OCI-M2 (cell line): ENCODE data around the gene CMTM4.
"Not testable (repeated sequence)": the region's sequence is repeated elsewhere in the genome, so short reads cannot be mapped to it uniquely, and the experiment has no call there.

ENCODE experiments used
- DNase-seq: peaks from one replicate; lab custom pipeline; 2025; ENCODE audit not compliant: unreplicated experiment; lab: John Stamatoyannopoulos, UW

The CMTM4 gene

GRCh38 chr16:66596986-66597848 is 99.3 kb downstream of the CMTM4 start:
- DNase-seq, result no peak

DNA sequence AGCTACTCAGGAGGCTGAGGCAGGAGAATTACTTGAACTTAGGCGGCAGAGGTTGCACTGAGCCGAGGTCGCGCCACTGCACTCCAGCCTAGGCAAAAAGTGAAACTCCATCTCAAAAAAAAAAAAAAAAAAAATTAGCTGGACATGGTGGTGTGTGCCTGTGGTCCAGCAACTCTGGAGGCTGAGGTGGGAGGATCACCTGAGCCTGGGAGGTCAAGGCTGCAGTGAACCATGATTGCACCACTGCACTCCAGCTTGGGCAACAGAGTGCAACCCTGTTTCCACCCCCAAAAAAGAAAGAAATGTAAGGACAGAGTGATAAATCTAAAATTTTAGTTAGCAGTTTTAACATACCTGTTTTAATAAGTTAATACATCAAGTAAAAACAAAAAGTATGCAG is 100.0 kb downstream of the CMTM4 start:
- not testable (repeated sequence) for DNase-seq

DNA sequence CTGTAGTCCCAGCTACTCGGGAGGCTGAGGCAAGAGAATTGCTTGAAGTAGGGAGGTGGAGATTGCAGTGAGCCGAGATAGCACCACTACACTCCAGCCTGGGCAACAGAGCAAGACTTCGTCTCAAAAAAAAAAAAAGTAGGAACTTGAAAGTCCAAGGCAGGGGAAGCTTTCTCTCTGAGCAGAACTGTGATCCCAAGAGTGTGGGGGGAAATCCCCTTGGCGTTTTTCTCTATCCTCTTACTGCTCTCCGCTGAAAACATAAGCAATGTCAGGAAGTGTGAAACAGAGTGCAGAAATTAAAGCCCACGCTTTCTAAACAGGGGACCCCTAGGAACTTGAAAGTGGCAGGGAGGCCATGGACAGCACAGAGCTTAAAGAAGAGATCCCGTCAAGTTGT is 101.8 kb downstream of the CMTM4 start:
- no peak for DNase-seq

DNA sequence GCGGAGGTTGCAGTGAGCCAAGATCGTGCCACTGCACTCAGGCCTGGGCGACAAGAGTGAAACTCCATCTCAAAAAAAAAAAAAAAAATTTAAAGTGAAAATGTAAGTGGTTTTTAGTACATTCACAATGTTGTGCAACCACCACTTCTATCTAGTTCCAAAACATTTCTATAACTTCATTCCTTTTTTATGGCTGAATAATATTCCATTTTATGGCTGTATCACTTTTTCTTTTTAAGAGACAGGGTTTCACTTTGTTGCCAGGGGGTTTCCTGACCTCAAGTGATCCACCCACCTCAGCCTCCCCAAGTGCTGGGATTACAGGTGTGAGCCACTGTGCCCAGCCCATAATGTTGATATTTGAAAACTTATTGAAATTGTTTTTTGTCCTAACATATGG is 103.7 kb downstream of the CMTM4 start:
- no peak for DNase-seq

- DNase-seq, result no peak
These were observed 104.3 kb downstream of the CMTM4 start for GRCh38 chr16:66592241-66592640.

DNA sequence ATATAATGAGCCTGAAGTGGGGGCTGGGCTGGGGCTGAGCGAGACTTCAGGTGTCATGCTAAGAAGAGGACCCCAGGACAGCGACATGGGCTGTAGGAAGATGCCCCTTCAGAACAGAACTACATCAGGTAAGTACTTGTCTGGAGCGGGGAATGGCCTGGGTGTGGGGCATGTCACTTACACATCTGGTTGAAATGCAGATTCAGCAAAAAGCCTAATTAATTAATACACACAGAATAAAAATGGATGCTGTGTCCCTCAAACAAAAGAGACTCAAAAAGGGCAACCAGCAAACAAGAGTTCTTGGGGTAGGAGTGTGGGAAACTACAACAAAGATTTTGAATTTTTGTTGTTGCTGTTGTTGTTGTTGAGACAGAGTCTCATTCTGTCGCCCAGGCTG is 105.5 kb downstream of the CMTM4 start:
- DNase-seq, result no peak

DNA sequence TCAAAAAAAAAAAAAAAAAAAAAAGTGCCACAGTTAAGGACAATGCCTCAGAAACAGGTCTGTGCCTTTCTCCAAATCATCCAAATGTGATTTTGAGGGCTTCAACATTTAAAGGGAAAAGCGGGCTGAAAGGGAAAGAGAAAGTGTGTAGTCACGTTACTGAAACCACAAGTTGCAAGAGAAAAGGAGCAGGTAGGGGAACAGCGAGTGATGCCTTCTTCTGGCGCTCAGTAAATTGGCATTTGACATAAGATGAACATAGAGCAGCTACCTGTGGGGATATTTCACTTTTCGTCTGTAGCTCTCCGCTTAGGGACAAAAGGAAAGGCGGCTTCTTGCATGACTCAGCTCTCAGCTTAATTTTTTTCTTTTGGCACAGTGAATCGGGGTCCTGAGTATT is 106.2 kb downstream of the CMTM4 start:
- no peak for DNase-seq

DNA sequence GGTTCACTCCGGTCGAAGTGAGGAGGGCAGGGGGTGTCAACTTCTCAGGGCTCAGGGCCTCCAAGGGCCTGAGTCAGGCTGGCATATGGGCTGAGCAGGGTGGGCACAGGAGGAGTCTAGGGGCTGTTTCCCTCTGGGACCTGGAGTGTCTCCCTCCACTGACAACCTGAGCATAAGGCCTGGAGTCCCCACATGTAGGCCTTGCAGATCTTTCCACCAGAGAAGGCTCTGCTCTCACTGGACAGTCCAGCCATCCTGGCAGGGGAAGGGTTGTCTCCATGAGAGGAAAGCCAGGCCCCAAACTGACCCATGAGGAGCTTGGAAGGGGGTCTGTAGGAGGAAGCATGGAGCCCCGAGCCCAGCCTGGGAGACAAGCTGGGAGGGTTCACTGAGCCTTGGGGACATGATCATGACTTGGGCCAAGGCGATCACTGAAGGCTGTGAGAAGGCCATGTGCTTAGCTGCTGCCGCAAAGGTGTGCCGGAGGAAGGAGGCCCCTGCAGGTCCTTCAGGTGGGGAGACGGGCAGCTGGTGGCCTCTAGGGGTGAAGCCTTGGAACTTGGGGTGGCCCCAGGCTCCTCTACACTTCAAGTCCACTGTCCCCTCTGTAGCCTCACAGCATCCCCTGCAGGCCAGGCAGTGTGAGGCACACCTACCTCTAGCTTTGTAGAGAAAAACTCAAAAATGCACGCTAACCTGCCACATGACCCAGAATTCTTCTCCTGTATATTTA is 107.4 kb downstream of the CMTM4 start:
- DNase-seq, result no peak

DNA sequence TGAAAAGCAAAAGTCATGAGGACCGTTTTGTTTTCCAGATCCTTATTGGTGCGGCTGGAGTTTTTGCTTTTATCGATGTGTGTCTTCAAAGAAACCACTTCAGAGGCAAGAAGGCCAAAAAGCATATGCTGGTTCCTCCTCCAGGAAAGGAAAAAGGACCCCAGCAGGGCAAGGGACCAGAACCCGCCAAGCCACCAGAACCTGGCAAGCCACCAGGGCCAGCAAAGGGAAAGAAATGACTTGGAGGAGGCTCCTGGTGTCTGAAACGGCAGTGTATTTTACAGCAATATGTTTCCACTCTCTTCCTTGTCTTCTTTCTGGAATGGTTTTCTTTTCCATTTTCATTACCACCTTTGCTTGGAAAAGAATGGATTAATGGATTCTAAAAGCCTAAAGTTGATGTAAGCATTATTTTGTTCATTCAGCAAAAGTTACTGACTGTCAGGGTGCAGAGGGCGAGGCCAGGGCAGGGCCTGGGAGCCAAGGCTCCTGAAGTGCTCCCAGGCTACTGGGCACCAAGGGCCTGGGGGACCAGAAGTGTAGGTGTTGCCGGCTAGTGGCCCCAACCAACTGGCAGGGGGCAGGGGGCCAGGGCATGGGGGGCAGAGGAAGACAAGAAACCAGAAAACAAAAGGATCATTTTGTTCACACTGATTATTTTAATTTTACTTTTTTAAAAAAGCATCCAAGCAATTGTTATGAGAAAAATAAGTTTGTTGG is 108.5 kb downstream of the CMTM4 start:
- no peak for DNase-seq

- no peak for DNase-seq
These were observed 110.9 kb downstream of the CMTM4 start for GRCh38 chr16:66585481-66586239.

GRCh38 chr16:66581246-66581952 is 115.1 kb downstream of the CMTM4 start:
- no peak for DNase-seq

DNA sequence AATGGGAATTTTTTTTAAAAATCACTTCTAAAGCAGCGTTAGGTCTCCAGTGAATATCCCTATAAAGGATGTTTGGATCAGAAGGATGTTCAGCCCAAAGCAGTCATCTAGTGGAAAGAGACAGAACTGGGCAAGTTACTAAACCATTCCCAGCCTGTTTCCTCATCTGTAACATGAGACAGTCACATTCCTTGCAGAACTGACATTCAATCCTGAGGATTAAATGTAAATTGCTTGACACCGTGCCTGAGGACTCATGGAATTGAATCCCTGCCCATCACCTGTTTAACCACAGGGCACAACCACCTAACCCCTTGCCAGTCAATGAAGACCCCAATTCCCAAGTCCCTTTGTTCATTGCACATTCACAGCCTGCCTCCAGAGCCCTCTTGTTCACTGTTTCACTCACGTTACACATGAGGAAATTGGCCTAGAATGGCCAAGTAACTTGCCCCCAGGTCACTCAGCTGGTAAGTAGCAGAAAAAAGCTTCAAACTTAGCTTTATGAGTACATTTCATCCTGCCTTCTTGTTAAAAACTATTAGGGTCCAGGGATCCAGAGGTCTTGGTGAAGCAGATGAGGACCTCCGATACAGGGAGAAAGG is 115.8 kb downstream of the CMTM4 start:
- DNase-seq, result no peak

GRCh38 chr16:66578651-66579531 is 117.7 kb downstream of the CMTM4 start, which contains the start of gene CMTM2:
Gene CMTM2, plus strand, starts transcription at chr16:66579463. Its CDS starts 145 bp downstream, at chr16:66579608.
- no peak for DNase-seq

DNA sequence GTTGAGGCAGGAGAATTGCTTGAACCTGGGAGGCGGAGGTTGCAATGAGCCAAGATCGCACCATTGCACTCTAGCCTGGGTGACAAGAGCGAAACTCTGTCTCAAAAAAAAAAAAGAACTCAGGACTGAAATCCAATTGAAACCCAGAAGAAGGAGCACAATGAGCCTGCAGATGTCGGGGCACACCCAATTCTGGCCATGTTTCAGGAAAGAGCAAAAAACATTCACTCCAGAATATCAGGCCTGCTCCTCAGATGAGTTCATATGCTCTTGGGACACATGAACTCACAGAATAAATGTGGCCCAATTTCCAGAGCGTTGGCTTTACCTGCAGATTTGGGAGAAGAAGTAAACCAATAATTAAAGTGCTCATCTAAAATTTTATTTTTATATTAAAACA is 120.2 kb downstream of the CMTM4 start:
- no peak for DNase-seq

DNA sequence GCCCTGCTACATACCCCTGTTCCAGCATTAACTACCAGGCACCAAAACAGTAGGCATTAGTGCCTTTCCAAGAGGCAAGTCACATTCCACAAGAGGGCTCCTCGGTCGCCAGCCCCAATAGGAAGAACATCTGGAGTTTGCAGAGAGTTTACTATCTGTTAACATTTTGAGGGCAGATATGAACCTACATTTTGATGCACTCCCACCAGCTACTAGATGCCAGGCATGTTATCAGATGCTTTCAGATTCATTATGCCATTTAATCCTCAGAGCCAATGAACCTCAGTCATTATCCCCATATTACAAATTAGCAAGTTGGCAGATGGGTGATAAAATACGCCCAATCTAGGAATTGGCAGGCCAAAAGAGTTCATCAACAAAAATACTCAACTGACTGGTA is 121.5 kb downstream of the CMTM4 start:
- no peak for DNase-seq

GRCh38 chr16:66574531-66574930 is 122.0 kb downstream of the CMTM4 start:
- DNase-seq, result no peak

DNA sequence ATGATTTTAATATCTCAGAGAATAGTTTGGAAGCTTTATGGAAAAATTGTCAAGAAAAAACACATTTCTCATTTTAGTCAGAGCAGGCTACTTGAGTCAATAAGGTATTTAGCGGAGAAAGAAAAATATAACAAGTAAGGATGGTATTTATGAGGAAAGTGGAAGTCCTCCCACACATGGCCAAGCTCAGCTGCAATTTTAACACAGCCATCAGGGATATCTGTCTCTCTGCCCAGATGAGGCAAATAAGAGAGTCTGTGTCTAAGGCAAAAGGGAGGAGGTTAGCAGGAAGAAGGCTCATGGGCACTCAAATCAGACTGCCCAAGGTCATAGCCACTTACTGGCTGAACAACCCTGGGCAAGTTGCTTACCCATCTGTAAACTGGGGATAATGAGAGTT is 122.5 kb downstream of the CMTM4 start:
- DNase-seq, result no peak

- no peak for DNase-seq
These were observed 124.2 kb downstream of the CMTM4 start for GRCh38 chr16:66572356-66572755.

GRCh38 chr16:66569827-66570405 is 126.6 kb downstream of the CMTM4 start:
- DNase-seq, result no peak
